Forelimb muscle (tissue), 1 donor: Measurements from ENCODE around the gene AATF. TPM values are rescaled to one million over a fixed set of nuclear protein-coding genes. Genes with fewer than 3 reads are reported as not detected.

Source experiments
- DNase-seq: peaks from one replicate; pipeline ENCODE4 v3.0.0-alpha.2; 2013; ENCODE audit warnings: low read depth
- polyA plus RNA-seq: library from polyadenylated mRNA; unstranded; fragments of 120-200 nt; gene quantifications from one replicate; pipeline ENCODE4 v1.2.1, GENCODE V29; 2013; ENCODE audit not compliant: insufficient read length

The AATF gene
- polyA plus RNA-seq, 1 donor: 22.4 TPM

DNA sequence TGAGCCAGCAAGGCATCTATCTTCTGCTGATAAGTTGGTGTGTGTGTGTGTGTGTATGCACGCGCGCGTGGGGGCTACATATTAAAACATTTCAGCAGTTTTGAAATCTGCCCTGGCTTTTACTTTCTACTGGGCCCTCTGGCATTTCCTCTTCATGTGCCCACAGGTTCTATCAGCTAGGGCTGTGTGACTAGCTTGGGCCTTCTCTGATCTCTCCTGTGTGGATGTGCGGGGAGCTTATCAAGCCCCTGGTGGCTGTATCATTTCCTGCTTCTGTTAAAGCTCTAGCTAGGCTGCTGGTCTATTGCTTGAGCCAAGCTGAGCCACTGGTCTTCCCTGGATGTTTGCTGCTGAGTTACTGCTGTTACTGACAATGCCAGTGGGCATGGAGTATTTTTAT is 132.5 kb downstream of the AATF start:
- DNase-seq: no peak

DNA sequence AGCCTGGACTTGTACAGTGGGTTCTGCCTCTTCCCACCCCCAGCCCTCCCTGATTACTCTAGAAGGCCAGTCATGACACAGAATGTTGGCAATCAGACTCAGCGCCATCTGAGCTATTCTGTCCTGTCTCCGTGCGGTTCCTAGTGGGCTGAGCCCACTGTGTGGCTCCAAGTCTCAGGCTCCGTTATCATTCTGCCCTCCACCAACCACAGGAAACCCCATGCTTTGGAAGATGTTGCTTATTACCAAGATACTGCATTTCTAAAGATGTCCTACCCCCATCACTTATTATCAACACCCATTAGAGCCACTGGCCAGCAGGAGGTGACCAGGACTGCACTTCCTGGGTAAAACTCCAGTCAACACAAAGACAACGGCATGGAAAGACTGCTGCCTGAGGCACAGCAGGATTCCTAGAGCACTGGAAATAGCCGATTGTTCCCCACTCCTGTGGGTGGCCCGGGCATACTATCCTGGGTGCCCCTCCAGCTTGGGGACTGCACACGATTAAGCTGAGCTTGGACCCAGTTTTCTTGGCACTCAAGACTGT is 133.6 kb downstream of the AATF start:
- DNase-seq: no peak

DNA sequence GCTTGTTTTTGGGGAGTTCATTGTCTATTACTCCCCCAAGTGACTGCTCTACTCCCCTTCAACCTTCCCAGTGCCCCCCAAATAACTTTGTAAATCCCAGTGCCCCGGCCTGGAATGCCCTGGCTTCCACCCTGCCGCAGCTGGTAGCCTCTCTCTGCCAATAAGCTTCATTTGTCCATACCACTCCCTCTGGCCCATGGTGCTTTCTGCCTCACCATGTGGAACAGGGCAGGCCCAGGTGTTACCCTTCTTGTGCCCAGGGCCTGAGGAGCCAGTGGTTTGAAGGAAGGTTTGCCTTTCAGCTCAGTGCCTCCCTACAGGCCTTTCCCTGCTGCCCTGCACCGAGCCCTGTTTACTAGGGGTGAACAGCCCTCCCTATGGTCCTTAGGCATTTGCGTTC is 134.2 kb downstream of the AATF start:
- no peak for DNase-seq

DNA sequence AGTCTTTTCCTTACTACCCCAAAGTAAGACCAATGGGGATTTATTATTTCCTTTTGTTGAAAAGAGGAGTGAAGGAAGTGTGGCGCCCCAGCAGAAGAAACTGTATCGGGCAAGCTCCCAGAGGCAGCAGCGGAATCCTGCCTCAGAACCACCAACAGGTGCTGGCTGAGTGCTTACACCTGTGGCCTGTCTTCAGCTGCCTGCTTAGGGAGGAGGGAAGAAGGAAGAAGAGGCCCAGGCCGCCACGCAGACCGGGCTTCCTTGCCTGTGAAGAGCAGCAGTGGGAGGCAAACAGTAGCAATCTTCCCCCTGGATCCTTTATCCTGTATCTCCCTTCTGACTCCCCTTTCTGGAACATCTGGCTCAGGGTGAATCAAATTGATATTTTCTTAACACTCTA is 134.7 kb downstream of the AATF start:
- DNase-seq: no peak

- no peak for DNase-seq
Measured at GRCh38 chr17:37084372-37084771, 135.6 kb downstream of the AATF start.

DNA sequence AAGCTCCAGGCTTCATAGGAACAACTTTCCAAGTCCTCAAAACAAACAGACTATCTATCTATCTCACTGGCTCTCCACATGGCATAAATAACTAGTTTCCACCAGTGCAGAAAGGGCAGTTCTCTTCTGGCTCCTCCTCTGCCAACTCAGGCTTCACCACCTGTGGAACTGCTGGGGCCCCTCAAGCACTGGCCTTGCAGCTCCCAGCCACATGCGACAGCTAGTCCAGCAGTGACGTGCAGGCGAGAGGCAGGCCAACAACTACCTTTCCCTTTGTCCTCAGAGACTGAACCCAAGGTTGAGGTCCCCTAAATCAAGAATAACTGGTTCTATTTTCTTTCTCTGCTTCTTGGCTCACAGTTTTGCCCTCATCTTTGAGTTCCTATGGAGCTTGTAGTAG is 137.6 kb downstream of the AATF start:
- DNase-seq: no peak

- no peak for DNase-seq
Measured at GRCh38 chr17:37086948-37087347, 138.2 kb downstream of the AATF start.

DNA sequence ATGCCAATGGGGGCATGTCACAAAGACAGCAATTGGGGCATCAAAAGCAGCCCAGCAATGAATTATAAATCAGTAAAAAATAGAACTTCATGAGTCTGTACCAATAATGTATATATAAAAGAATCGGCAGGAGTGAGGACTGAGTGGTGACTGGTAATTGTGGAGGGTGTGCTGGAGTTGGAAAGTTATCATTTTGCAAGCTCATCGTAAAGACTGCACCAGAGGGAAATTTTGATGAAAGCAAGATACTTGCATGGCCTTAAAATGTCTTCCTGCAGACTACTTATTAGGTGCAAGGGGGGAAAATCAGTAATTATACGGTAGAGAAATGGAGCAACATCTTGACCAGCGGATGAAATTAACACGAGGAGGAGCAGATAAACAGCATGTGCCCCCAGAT is 138.9 kb downstream of the AATF start:
- DNase-seq: no peak

GRCh38 chr17:37088459-37088858 is 139.7 kb downstream of the AATF start:
- DNase-seq: no peak

GRCh38 chr17:37088913-37089312 is 140.2 kb downstream of the AATF start:
- DNase-seq: no peak

DNA sequence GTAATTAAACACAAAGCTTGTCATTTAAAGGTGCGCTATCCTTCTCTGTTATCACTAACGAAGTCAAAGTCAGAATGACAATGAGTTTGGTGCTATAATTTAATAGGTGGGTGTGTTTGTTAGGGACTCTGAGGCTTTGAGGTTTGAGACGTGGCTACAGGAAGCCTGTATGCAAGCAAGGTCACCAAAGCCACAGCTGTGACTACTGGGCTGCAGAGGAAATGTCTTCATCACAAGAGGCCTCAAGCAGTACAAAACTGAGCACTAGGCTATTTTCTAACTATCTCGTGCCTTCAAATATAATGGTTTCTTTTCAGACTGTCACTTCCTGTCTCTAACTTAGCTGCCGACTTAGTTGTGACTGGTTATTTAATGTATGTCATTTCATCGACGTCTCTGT is 141.2 kb downstream of the AATF start:
- no peak for DNase-seq

GRCh38 chr17:37090941-37091340 is 142.2 kb downstream of the AATF start:
- DNase-seq: no peak

DNA sequence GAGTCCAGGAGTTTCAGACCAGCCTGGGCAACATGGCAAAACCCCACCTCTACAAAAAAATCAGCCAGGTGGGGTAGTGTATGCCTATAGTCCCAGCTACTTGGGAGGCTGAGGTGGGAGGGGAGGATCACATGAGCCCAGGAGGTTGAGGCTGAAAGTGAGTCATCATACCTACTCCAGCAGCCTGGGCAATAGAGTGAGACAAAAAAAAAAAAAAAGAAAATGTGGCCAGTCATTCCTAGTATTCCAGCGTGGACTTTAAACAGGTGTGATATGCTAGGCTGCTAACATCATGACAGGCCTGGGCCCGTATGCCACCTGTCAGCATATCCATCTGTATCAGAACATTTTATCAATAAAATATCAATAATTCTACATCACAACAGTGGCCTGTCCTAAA is 143.3 kb downstream of the AATF start:
- no peak for DNase-seq

GRCh38 chr17:37092701-37093100 is 143.9 kb downstream of the AATF start:
- no peak for DNase-seq

- no peak for DNase-seq
Measured at GRCh38 chr17:37094391-37094790, 145.6 kb downstream of the AATF start.

GRCh38 chr17:37096071-37096470 is 147.3 kb downstream of the AATF start:
- no peak for DNase-seq

- DNase-seq: no peak
Measured at GRCh38 chr17:37097154-37097553, 148.4 kb downstream of the AATF start.

GRCh38 chr17:37098152-37098551 is 149.4 kb downstream of the AATF start:
- no peak for DNase-seq

- no peak for DNase-seq
Measured at GRCh38 chr17:37098910-37099664, 150.3 kb downstream of the AATF start.

- DNase-seq: no peak
Measured at GRCh38 chr17:37100231-37100630, 151.5 kb downstream of the AATF start.

GRCh38 chr17:37101306-37101705 is 152.6 kb downstream of the AATF start:
- no peak for DNase-seq

DNA sequence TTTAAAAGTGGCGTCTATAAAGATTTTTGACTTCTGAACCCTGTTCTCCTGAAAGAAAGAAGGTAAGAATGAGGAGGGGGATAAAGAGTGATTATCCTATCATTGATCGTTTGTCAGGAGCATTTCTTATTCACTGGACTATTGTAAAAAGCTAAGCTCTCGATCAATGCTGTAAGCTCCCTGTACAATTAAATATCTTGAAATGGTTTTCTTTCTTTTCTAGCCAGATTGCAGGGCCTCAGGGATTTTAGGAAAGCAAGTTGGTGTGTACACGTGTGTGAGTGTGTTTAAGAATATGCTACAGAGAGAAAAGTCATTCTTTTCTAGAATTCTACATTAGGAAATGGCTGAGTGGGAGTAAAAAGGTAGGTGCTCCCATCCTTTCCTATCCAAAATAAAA is 154.5 kb downstream of the AATF start:
- no peak for DNase-seq

GRCh38 chr17:37106049-37106448 is 157.3 kb downstream of the AATF start:
- no peak for DNase-seq
